Dermis microvascular lymphatic vessel endothelial cell (primary cell): Measurements from ENCODE around the gene SIAH3. TPM values are rescaled to one million over a fixed set of nuclear protein-coding genes. Genes with fewer than 3 reads are reported as not detected.

Source experiments
- DNase-seq, 2 donors: peaks; one replicate each; pipeline versions ENCODE4 v3.0.0 to v3.0.0-alpha.2; 2010; ENCODE audit warnings: low read depth in 2 of 2
- total RNA-seq: library from RNA; depleted of rRNA; stranded (reverse); fragments of >200 nt; gene quantifications from 2 replicates; pipeline ENCODE4 v1.2.1, GENCODE V29; 2014

The SIAH3 gene
- total RNA-seq, 1 donor from 2014 or later = not detected

GRCh38 chr13:45744979-45745378 is 106.6 kb downstream of the SIAH3 start:
- no peak for DNase-seq

- no peak for DNase-seq
Observed at GRCh38 chr13:45742985-45743384, 108.6 kb downstream of the SIAH3 start.

GRCh38 chr13:45737571-45738017 is 114.0 kb downstream of the SIAH3 start:
- DNase-seq = no peak

DNA sequence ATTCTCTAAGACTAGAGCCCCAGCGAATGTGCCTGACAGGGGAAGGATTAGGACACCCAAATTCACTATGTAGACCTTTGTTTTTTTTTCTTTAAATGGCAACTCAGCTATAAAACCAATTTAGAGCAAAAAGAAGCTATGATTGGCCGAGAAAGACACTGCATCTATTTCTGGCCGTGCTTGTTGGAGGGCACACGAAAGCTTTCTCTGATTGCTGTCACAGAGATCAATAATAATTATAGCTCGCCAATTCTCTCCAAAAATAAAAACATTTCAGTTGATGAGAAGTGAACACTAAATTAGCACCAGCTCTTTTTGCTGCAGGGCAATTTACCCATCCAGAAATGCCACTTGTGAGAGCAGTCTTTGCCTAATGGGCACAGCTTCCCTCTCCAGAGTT is 118.2 kb downstream of the SIAH3 start:
- DNase-seq = no peak

DNA sequence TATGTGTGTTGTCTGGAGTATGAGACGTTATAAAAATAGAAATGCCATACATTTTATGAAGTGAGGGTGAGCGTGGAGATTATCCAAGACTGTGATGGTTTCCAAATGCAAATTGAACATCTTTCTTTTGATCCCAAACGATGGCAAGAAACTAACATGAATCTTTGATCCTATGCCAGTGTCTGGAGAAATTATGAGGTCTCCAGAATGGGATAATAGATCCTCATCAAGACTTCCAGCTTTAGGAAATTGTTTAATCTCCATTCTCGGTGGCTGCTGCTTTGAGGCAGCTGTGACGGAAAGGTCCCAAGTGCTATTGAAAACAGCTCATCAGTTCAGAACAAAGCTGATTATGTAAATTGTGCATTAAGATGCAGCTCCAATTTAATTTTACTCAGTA is 118.6 kb downstream of the SIAH3 start:
- no peak for DNase-seq

DNA sequence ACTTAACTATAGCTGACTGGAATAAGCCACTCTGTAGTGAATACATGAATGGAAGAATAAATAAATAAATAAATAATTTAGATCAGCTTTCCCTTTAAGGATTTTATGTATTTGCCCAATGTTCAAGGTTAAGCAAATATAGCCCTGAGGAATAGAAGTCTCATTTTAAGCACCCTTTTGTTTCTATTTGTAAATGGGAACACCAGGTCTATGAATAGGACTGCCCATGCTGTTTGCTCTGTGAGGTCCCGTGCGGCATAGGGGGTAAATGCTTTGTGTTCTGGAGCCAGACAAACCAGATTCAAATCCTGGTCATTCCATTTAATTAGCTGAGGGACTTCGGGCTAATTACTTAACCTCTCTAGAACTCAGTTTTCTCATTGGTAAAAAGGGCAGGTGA is 120.1 kb downstream of the SIAH3 start:
- DNase-seq = no peak

DNA sequence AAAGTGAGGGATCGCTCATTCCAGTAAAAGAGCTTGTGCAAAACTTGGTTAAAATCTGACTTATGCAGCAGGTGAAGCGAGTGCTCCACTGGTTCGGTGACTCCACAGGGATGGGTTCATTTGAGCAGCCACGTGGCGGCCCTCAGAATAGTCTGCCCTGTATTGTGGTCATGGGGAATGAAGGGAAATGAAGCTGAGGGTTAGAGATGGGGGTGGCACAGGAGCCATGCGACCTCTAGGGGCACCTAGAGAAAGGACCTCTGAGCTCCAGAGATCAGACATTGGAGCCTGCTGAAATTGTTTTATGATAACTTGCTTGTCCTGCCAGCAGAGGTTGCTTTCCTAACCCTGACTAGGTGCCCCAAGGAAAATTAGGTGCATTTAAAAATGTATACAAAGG is 122.8 kb downstream of the SIAH3 start:
- DNase-seq = no peak

Other genes with a start within 250 kb of the SIAH3 start
- not detected in 2 replicates for gene ERICH6B, start 236.0 kb downstream of the SIAH3 start, total RNA-seq
- not detected in 2 replicates for gene CBY2, start 149.4 kb downstream of the SIAH3 start, total RNA-seq
- gene ZC3H13, start 201.0 kb upstream of the SIAH3 start, total RNA-seq = 7.3 and 8.2 TPM in 2 replicates